Activated naive CD4-positive, alpha-beta T cell treated with Interleukin-2 at 50 U/mL for 16 hours (primary cell): Measurements from ENCODE around the gene TICRR.

Experiments used
- DNase-seq: peaks from one replicate; pipeline ENCODE4 v3.0.0-alpha.2; 2020

The TICRR gene

DNA sequence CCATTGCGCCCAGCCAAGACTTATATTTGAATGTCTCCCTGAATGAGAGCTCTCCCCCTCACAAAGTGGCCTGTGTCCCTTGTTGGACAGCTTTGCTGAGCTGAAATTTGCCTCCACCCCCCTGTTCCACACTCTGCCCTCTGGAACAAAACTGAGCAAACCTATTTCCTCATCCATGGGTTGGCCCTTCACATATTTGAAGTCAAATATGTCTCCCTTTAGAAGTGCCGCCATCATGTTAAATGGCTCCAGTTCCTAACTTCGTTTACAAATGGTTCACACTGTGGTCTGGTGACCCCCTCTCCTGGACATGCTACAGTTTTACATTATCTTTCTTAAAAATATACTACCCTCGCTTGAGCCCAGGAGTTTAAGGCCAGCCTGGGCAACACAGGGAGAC is 99.3 kb downstream of the TICRR start:
- DNase-seq = no peak

DNA sequence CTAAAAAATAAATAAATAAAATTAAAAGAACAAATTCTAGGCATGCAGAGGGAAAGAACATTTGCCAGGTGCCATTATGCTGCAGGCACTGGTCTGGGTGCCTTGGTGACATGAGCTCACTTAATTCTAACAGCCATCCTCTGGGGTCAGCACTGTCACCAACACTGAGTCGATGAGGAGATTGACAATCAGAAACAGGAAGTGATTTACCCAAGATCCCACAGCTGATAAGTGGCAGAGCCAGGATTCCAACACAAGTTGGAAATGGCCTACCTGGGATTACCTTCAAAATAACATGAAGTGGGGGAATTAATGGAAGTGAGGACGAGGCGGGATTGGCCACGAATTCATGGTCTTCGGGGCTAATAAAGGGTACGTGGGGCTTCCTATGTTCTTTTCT is 100.3 kb downstream of the TICRR start:
- DNase-seq = no peak

DNA sequence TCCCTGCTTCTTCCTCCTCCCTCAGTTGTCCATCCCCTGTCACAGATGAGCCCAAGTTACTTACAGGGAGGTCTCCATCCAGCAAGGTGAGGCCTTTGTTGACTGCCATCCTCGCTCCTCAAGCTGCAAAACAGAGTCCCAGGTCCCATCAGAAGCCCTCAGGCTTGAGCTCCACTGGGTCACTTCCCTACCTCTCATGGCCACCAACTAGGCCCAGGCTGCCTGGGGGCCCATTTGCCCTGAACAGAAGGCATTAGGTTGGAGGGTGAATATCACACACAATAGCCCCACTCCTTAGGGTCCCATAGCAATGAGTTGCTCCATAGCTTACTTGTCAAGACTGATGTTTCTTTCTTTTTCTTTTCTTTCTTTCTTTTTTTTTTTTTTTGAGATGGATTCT is 102.1 kb downstream of the TICRR start:
- DNase-seq = no peak
